ENCODE results near the gene INHA. TPM values are rescaled to one million over a fixed set of nuclear protein-coding genes. Genes with fewer than 3 reads are reported as not detected.
A peak's percentile ranks its signal among the peaks of the same experiment; 100 is the strongest.

The INHA gene
- total and polyA plus RNA-seq, 2 donors (not counting 1 experiment from before 2014, with no cell fraction given) = not detected

- no peak for TF ChIP-seq EZH2 (IDR thresholded peaks at IDR 0.05; ENCODE audit: borderline replicate concordance, insufficient read depth, low read depth, low read length, poor library complexity, severe bottlenecking)
- no peak for TF ChIP-seq CTCF (IDR thresholded peaks at IDR 0.05)
- Histone ChIP-seq H2AFZ (ENCODE audit: insufficient read depth, low read depth, low read length, poor library complexity, severe bottlenecking) (no peak overlapping the region), H4K20me1 (ENCODE audit: control insufficient read depth, insufficient read depth, low read length, poor library complexity, severe bottlenecking) (no peaks in the 10 kb centered on the region), H3K9ac (ENCODE audit: low read length) (no peak overlapping the region), H3K4me1 (ENCODE audit: control insufficient read depth in 2 of 2, insufficient read depth in 2 of 2, low read length in 2 of 2) (peaks cover 29 to 31% of the 10 kb centered on the region in 2 donors), H3K4me3 (ENCODE audit: control extremely low read depth in 1 of 5, extremely low read depth in 1 of 5, insufficient read depth in 1 of 5, low read depth in 2 of 5, low read length in 4 of 5) (peak overlapping the region in 1 of 5 experiments; percentile 53), H3K36me3 (replicated peaks in 1 of 2; ENCODE audit: control extremely low read depth in 1 of 2, control insufficient read depth in 1 of 2, extremely low read depth in 1 of 2, insufficient read depth in 2 of 2, low read length in 1 of 2) (no peaks in the 10 kb centered on the region), H3K4me2 (replicated peaks; ENCODE audit: low read depth, low read length, poor library complexity, severe bottlenecking) (peak overlapping the region; percentile 98), H3K9me3 (ENCODE audit: control extremely low read depth in 1 of 3, control insufficient read depth in 2 of 3, insufficient read depth in 1 of 3, low read length in 2 of 3) (peaks cover 0 to 22% (median 0%) of the 10 kb centered on the region in 3 donors), H3K27ac (ENCODE audit: low read length in 2 of 2) (no peak overlapping the region), H3K27me3 (replicated peaks in 1 of 4; ENCODE audit: control extremely low read depth in 1 of 4, control insufficient read depth in 3 of 4, insufficient read depth in 4 of 4, low read length in 3 of 4) (peaks cover 0 to 85% (median 23%) of the 10 kb centered on the region in 4 experiments), H3K79me2 (ENCODE audit: control insufficient read depth, insufficient read depth, low read length) (no peaks in the 10 kb centered on the region)
- ATAC-seq (ENCODE audit: low read depth) (no peak), DNase-seq (no peak)
- CTCF ChIA-PET = interaction anchor here (0.6 to 3.5 kb wide), 14 partner anchors 9 to 191 kb away, joined by 3 to 29 read pairs (median 3); no protein-coding TSS in a partner anchor
- intact Hi-C loops (cut with micrococcal nuclease) = loop anchor here (1.0 kb wide), 1 partner anchor 101 kb away; no protein-coding TSS in a partner anchor
- H3K27ac Mint-ChIP-seq = no peak overlapping the region
- peaks cover 24% of the 10 kb centered on the region for H3K4me1 Mint-ChIP-seq
- no peaks in the 10 kb centered on the region for H3K9me3 Mint-ChIP-seq (ENCODE audit: insufficient read depth)
- H3K4me3 Mint-ChIP-seq = peak overlapping the region; percentile 57
- 89% methylated on average over 7 of the region's 12 CpGs for WGBS (ENCODE audit: insufficient coverage)
- peaks cover 24% of the 10 kb centered on the region for H3K27me3 Mint-ChIP-seq
- POLR2A ChIA-PET = no interaction called here
These were observed 31.2 kb upstream of the INHA start for GRCh38 chr2:219540784-219541504.

All from B cell (primary cell).